Upper lobe of left lung (tissue), 4 donors: Measurements from ENCODE around the gene VCAM1.

ENCODE experiments used
- EP300 ChIP-seq, 4 donors: sonication (generic); formaldehyde crosslinking; IDR thresholded peaks; one replicate each; pipeline ENCODE4 v1.5.1; 2017; ENCODE audit warnings: antibody characterized with exemption in 4 of 4, control low read depth in 2 of 4
- POLR2A ChIP-seq, 4 donors: fragments of 450-650 bp; IDR thresholded peaks; one replicate each; pipeline ENCODE4 v1.5.1; 2016 to 2017; ENCODE audit warnings: antibody characterized with exemption in 4 of 4, mild to moderate bottlenecking in 2 of 4
- POLR2AphosphoS5 ChIP-seq, 2 donors: sonication (generic); formaldehyde crosslinking; IDR thresholded peaks; one replicate each; pipeline ENCODE4 v1.5.1; 2017; ENCODE audit warnings: antibody characterized with exemption in 2 of 2
- TF ChIP-seq, protein P1 (sequence below), 6 experiments: fragments of 450-650 bp in 4 of 6; fragments of 200-600 bp in 2 of 6; sonication (generic) in 2 of 6; IDR thresholded peaks; one replicate each; pipeline ENCODE4 v1.5.1; 2016 to 2019; ENCODE audit warnings: antibody characterized with exemption in 6 of 6

DNA sequence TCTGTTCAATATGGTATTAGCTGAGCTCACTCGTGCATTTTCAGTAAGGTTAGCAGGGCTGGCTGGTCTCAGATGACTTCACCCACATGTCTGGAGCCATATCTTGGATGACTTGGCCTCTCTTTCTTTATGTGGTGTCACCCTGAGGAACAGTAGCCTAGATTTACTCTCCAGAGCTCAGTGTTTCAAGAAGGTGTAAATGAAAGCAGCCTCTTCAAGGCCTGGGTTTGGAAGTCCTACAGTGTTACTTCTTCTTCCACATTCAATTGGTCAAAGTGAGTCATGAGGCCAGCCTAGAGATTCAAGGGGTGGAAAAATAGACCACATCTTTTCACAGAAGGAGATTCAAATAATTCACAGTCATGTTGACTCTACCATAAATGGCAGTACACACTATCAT, 12.2 kb downstream of the VCAM1 start:
- no peak for TF ChIP-seq POLR2A (IDR thresholded peaks at IDR 0.05)
- TF ChIP-seq, protein P1, sequence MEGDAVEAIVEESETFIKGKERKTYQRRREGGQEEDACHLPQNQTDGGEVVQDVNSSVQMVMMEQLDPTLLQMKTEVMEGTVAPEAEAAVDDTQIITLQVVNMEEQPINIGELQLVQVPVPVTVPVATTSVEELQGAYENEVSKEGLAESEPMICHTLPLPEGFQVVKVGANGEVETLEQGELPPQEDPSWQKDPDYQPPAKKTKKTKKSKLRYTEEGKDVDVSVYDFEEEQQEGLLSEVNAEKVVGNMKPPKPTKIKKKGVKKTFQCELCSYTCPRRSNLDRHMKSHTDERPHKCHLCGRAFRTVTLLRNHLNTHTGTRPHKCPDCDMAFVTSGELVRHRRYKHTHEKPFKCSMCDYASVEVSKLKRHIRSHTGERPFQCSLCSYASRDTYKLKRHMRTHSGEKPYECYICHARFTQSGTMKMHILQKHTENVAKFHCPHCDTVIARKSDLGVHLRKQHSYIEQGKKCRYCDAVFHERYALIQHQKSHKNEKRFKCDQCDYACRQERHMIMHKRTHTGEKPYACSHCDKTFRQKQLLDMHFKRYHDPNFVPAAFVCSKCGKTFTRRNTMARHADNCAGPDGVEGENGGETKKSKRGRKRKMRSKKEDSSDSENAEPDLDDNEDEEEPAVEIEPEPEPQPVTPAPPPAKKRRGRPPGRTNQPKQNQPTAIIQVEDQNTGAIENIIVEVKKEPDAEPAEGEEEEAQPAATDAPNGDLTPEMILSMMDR (IDR thresholded peaks at IDR 0.05) = no peak
- TF ChIP-seq POLR2AphosphoS5 (IDR thresholded peaks at IDR 0.05) = no peak
- TF ChIP-seq EP300 (IDR thresholded peaks at IDR 0.05) = no peak
